ENCODE measurements around the gene B4GALT1. TPM values are rescaled to one million over a fixed set of nuclear protein-coding genes. Genes with fewer than 3 reads are reported as not detected.

Gene B4GALT1, protein sequence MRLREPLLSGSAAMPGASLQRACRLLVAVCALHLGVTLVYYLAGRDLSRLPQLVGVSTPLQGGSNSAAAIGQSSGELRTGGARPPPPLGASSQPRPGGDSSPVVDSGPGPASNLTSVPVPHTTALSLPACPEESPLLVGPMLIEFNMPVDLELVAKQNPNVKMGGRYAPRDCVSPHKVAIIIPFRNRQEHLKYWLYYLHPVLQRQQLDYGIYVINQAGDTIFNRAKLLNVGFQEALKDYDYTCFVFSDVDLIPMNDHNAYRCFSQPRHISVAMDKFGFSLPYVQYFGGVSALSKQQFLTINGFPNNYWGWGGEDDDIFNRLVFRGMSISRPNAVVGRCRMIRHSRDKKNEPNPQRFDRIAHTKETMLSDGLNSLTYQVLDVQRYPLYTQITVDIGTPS
- 100 to 1,000 TPM in 1 of 10 donors, 10 to 100 TPM in 9; 30.0 to 117 (median 43.1) TPM for total RNA-seq
- 10 to 100 TPM; 14.8 to 29.0 TPM for polyA plus RNA-seq
- long read RNA-seq, donor 1, full-length matches to known transcripts, result 2 of 22 reads
- long read RNA-seq, donor 1, partial matches to known transcripts, result 0 of 22 reads
- long read RNA-seq, donor 1, other reads (novel, unspliced or antisense), result 20 of 22 reads
- long read RNA-seq, donor 2, full-length matches to known transcripts, result 2 of 16 reads
- long read RNA-seq, donor 2, partial matches to known transcripts, result 0 of 16 reads
- long read RNA-seq, donor 2, other reads (novel, unspliced or antisense), result 14 of 16 reads
- long read RNA-seq, donor 3, full-length matches to known transcripts, result 16 of 75 reads
- long read RNA-seq, donor 3, partial matches to known transcripts, result 1 of 75 reads
- long read RNA-seq, donor 3, other reads (novel, unspliced or antisense), result 58 of 75 reads

DNA sequence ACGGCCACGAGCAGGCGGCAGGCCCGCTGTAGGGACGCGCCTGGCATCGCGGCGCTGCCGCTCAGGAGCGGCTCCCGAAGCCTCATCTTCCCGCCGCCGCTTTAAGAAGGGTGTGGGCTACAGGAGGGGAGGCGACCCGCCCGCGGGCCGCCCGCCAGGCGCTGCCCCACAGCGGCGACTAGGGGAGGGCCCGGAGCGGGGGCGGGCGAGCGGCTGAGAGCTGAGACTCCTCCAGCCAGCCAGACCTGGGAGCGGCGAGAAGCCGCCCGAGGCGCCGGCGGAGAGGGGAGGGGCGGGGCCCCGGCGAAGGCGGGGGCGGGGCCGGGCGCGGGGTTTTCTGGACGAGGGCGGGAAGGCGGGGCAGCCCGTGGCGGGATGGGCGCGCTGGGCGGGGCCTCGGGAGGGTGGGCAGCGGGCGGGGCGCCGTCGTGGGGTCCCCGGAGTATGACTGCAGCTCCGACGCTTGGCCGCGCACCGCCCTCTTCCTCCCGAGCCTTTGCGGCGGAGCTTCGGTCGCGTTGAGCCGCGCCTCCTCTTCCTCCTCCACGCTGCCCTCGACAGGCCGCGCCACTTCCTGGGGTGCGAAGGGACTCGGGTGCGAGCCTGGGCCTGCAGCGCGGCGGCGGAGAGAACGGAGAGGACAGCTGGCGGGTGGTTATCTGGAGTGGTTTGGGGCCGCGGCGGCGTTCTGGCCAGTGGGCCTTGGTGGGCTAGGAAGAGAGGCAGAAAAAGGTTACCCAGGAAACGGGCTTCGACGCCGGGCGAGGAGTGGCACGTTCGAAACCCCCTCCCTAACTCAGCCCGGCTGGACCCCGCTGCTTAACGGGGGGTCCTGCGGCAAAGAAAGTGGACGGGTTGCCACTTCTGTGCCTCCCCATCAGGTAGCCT is at the start of gene B4GALT1:
TSS of gene B4GALT1 (minus strand) at position 253 of the 888 bp plus-strand sequence. CDS start at position 86, 167 bp downstream.
- peak in 5 of 9 donors; percentile 11 to 41 (median 16) for TF ChIP-seq CTCF (IDR thresholded peaks at IDR 0.05)
- DNase-seq, result peak; percentile 95 to 99
- no peaks in the 10 kb centered on the region for H3K27me3 ChIP-seq
- H3K27ac ChIP-seq, result peak within 1 kb of the TSS; percentile 92 to 100 (median 100)
- intact Hi-C loops (cut with DNase I), result loop anchor here in 7 of 10 donors (1.0 to 10.0 kb wide), 11 partner anchors 35 to 86 kb away; no protein-coding TSS in a partner anchor
- ATAC-seq, result peak; percentile 68 to 90 (median 85)
- H3K9me3 ChIP-seq, result no peaks in the 10 kb centered on the region
- H3K36me3 ChIP-seq, result no peaks in the 10 kb centered on the region
- H3K4me3 ChIP-seq, result peak within 1 kb of the TSS; percentile 45 to 100 (median 96)
- peaks cover 23 to 70% (median 60%) of the 10 kb centered on the region in 9 donors for H3K4me1 ChIP-seq
- 2 to 4% methylated on average over 55 to 97 of the region's 101 CpGs for WGBS, 2 donors

DNA sequence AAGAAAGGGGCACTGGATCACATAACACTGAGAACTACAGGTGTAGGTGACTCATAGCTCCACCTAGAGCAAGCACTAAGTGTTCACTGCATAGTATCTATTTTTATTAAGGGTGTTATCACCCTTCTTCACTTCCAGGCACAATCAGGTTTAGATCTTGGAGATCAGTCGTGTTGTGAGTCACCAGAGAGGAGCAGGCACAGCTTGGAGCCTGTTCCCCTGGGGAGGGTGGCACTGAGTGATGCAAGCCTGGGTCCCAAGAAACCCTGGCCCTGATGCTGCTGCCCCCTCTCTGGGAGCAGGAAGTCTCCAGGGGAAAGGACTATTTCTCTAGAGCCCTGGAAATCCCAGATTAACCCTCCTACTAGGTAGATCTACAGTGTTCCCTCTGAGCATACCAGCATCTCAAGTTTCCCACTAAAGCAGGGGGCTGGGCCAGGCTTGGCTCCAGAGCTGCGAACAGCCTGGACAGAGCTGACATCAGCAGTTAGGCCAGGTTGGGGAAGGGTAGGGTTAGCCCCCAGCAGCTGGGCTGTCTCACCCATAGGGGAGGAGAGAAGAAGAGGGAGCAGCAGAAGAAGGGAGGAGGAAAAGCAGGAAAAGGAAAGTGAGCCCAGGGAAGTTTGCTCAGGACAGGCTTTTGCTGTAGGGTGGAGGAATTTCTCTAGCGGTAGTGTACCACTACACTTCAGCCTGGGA is 44.7 kb upstream of the B4GALT1 start:
- intact Hi-C loops (cut with DNase I), result no loop called here
- DNase-seq, result no peak
- no peak overlapping the region for H3K4me3 ChIP-seq
- no peaks in the 10 kb centered on the region for H3K36me3 ChIP-seq
- no peaks in the 10 kb centered on the region for H3K27me3 ChIP-seq
- peaks cover 0 to 2% (median 0%) of the 10 kb centered on the region in 9 donors for H3K4me1 ChIP-seq
- H3K9me3 ChIP-seq, result no peaks in the 10 kb centered on the region
- whole genome bisulfite sequencing, 2 donors, result 45 to 51% methylated on average over 3 of the region's 3 CpGs
- peak in 3 of 8 donors; percentile 14 to 77 (median 19) for ATAC-seq
- no peak overlapping the region for H3K27ac ChIP-seq
- TF ChIP-seq CTCF (IDR thresholded peaks at IDR 0.05), result no peak

GRCh38 chr9:33210006-33210715 is 43.0 kb upstream of the B4GALT1 start:
- Histone ChIP-seq H3K36me3 (no peaks in the 10 kb centered on the region), H3K27me3 (no peaks in the 10 kb centered on the region), H3K27ac (no peak overlapping the region), H3K9me3 (no peaks in the 10 kb centered on the region), H3K4me3 (no peak overlapping the region), H3K4me1 (peaks cover 0 to 2% (median 0%) of the 10 kb centered on the region in 9 donors)
- DNase-seq (no peak), ATAC-seq (peak in 1 of 8 donors; percentile 48)
- WGBS, 2 donors, result 84 to 87% methylated on average over 4 of the region's 4 CpGs
- no peak for TF ChIP-seq CTCF (IDR thresholded peaks at IDR 0.05)
- intact Hi-C loops (cut with DNase I), result no loop called here

Measured in heart right ventricle (tissue), 16 donors.